Uterus (tissue), 2 donors: ENCODE results near the gene ENPP3.

Experiments
- CTCF ChIP-seq, 4 experiments: fragments of 200-600 bp in 2 of 4; fragments of 450-650 bp in 2 of 4; sonication (generic) in 2 of 4; IDR thresholded peaks; one replicate each; pipeline ENCODE4 v1.5.1; 2016 to 2019; ENCODE audit warnings: antibody characterized with exemption in 4 of 4, mild to moderate bottlenecking in 2 of 4, moderate library complexity in 1 of 4
- POLR2A ChIP-seq, 2 donors: fragments of 450-650 bp; IDR thresholded peaks; one replicate each; pipeline ENCODE4 v1.6.1; 2016; ENCODE audit warnings: antibody characterized with exemption in 2 of 2, mild to moderate bottlenecking in 1 of 2, moderate library complexity in 1 of 2

GRCh38 chr6:131769385-131770141 lies 132.5 kb downstream of the ENPP3 start:
- TF ChIP-seq CTCF (IDR thresholded peaks at IDR 0.05) (no peak), POLR2A (IDR thresholded peaks at IDR 0.05) (no peak)
